ENCODE results near the gene ATXN8OS. TPM values are rescaled to one million over a fixed set of nuclear protein-coding genes. Genes with fewer than 3 reads are reported as not detected.
A peak's percentile ranks its signal among the peaks of the same experiment; 100 is the strongest.

The ATXN8OS gene
- total RNA-seq, 1 experiment from 2014 or later: not detected

GRCh38 chr13:70098669-70099068, 9.0 kb upstream of the ATXN8OS start:
- TF ChIP-seq CTCF (conservative IDR thresholded peaks at IDR 0.05): peak; percentile 65
- H3K23me2 ChIP-seq (ENCODE audit: insufficient read length, low read depth, low read length, poor library complexity, severe bottlenecking): no peaks in the 10 kb centered on the region
- H3K23ac ChIP-seq (ENCODE audit: insufficient read length, low read depth, low read length): no peak overlapping the region
- H3K79me2 ChIP-seq (ENCODE audit: insufficient read depth, low read length): no peaks in the 10 kb centered on the region
- H2BK15ac ChIP-seq (ENCODE audit: low read depth, low read length): no peak overlapping the region
- no peak overlapping the region for H3T11ph ChIP-seq (ENCODE audit: low read length)
- no peak overlapping the region for H2BK5ac ChIP-seq (ENCODE audit: insufficient read length, low read length)
- Mint-ChIP-seq H3K36me3 (ENCODE audit: insufficient read depth in 1 of 3, low read depth in 3 of 3) (no peaks in the 10 kb centered on the region), H3K4me3 (no peak overlapping the region), H3K27ac (no peak overlapping the region), H3K4me1 (no peaks in the 10 kb centered on the region), H3K27me3 (ENCODE audit: low read depth) (peaks cover 3% of the 10 kb centered on the region), H3K9me3 (no peaks in the 10 kb centered on the region)
- no peak overlapping the region for H2BK20ac ChIP-seq (ENCODE audit: low read depth, low read length, poor library complexity, severe bottlenecking)
- H3K27ac ChIP-seq (ENCODE audit: insufficient read length, low read depth, low read length): no peak overlapping the region
- H3K4me1 ChIP-seq (ENCODE audit: insufficient read depth, low read length): no peaks in the 10 kb centered on the region
- no peak overlapping the region for H3K9ac ChIP-seq (ENCODE audit: extremely low read depth, insufficient read length, low read length)
- H3K56ac ChIP-seq (ENCODE audit: insufficient read length, low read depth, low read length): no peak overlapping the region
- H2AK5ac ChIP-seq (ENCODE audit: insufficient read length, low read length): no peak overlapping the region
- H4K8ac ChIP-seq (replicated peaks; ENCODE audit: insufficient read length, low read depth, low read length): no peak overlapping the region
- H3K27me3 ChIP-seq (ENCODE audit: insufficient read depth, low read length): no peaks in the 10 kb centered on the region
- WGBS (ENCODE audit: extremely low coverage, insufficient read length, low lambda C conversion rate): no CpG with 5 or more reads among the region's 1 CpG
- H3K14ac ChIP-seq (ENCODE audit: insufficient read depth, low read length): no peak overlapping the region
- no peak overlapping the region for H2BK120ac ChIP-seq (ENCODE audit: low read depth, low read length, poor library complexity, severe bottlenecking)
- H3K79me1 ChIP-seq (ENCODE audit: insufficient read depth, low read depth, low read length, poor library complexity, severe bottlenecking): no peaks in the 10 kb centered on the region
- H2BK12ac ChIP-seq (ENCODE audit: insufficient read length, low read depth, low read length): no peak overlapping the region
- H4K5ac ChIP-seq (ENCODE audit: insufficient read length, low read depth, low read length): no peak overlapping the region
- no peak for DNase-seq
- no peak overlapping the region for H3K4ac ChIP-seq (ENCODE audit: low read depth, low read length)
- H4K20me1 ChIP-seq (ENCODE audit: control insufficient read depth, insufficient read depth, insufficient read length): no peaks in the 10 kb centered on the region
- no peak overlapping the region for H3K18ac ChIP-seq (ENCODE audit: insufficient read length, low read depth, low read length)
- no peak overlapping the region for H3K4me2 ChIP-seq (ENCODE audit: insufficient read depth, insufficient read length, low read length)
- no peak overlapping the region for H4K91ac ChIP-seq (ENCODE audit: insufficient read length, low read depth, low read length)
- H2AFZ ChIP-seq (ENCODE audit: low read length): no peak overlapping the region
- H3K9me3 ChIP-seq (ENCODE audit: control insufficient read depth, low read depth, low read length): no peaks in the 10 kb centered on the region
